IMR-90 (cell line): ENCODE results near the gene GPR158. TPM values are rescaled to one million over a fixed set of nuclear protein-coding genes. Genes with fewer than 3 reads are reported as not detected.

Experiments used
- ATAC-seq: fragments of 200-7000 bp; cut with Tn5 transposase; 2 replicates; pipeline ENCODE4 v1.9.1; 2020; ENCODE audit warnings: low read depth, mild to moderate bottlenecking, moderate library complexity
- BruUV-seq: library from RNA; stranded (reverse); fragments of 400-500 nt; replicated peaks from 2 replicates; lab custom pipeline; 2021; lab: Mats Ljungman, UMichigan
- CTCF ChIA-PET: fragments of 300-600 bp; formaldehyde crosslinking; extraction: SDS; loops from one replicate; lab custom pipeline; 2021; ENCODE audit warnings: antibody characterized with exemption; lab: Yijun Ruan, JAX
- POLR2A ChIA-PET: fragments of 300-600 bp; sonication (Branson Sonifier 250); formaldehyde crosslinking; loops from one replicate; lab custom pipeline; 2022; ENCODE audit warnings: antibody characterized with exemption; ENCODE audit not compliant: unreplicated experiment; lab: Charles Lee
- DNase-seq: peaks from one replicate; pipeline ENCODE4 v3.0.0; 2013
- H2AFZ ChIP-seq: replicated peaks from 2 replicates; pipeline ENCODE3; 2013; ENCODE audit warnings: low read length, mild to moderate bottlenecking; ENCODE audit not compliant: poor library complexity
- H2AK5ac ChIP-seq: 2 replicates; pipeline ENCODE4 v1.6.1; 2013; ENCODE audit warnings: low read depth, low read length, inconsistent platforms
- H2AK9ac ChIP-seq: replicated peaks from 2 replicates; pipeline ENCODE3; 2013; ENCODE audit warnings: mild to moderate bottlenecking, low read depth, low read length, moderate library complexity; ENCODE audit not compliant: poor library complexity
- H2BK120ac ChIP-seq: 2 replicates; pipeline ENCODE4 v1.6.1; 2013; ENCODE audit warnings: low read depth, low read length, inconsistent platforms
- H2BK15ac ChIP-seq: 3 replicates; pipeline ENCODE4 v1.6.1; 2013; ENCODE audit warnings: low read depth, low read length, inconsistent platforms
- H2BK20ac ChIP-seq: 2 replicates; pipeline ENCODE4 v1.6.1; 2013; ENCODE audit warnings: low read depth, mild to moderate bottlenecking, inconsistent platforms, low read length, moderate library complexity
- H2BK5ac ChIP-seq: 2 replicates; pipeline ENCODE4 v1.6.1; 2013; ENCODE audit warnings: mild to moderate bottlenecking, low read depth, low read length, inconsistent platforms; ENCODE audit not compliant: poor library complexity, severe bottlenecking
- H3K14ac ChIP-seq: replicated peaks from 2 replicates; pipeline ENCODE4 v1.6.1; 2013; ENCODE audit warnings: low read depth, low read length, inconsistent platforms
- H3K18ac ChIP-seq: 2 replicates; pipeline ENCODE4 v1.6.1; 2013; ENCODE audit warnings: low read depth, low read length, control low read depth
- H3K23ac ChIP-seq: 2 replicates; pipeline ENCODE4 v1.6.1; 2013; ENCODE audit warnings: low read depth, low read length, inconsistent platforms
- H3K27ac ChIP-seq: 2 replicates; pipeline ENCODE4 v1.5.1; 2013; ENCODE audit warnings: mild to moderate bottlenecking, control low read depth, low read length; ENCODE audit not compliant: insufficient read depth
- H3K27me3 ChIP-seq: 2 replicates; pipeline ENCODE4 v1.6.1; 2013; ENCODE audit warnings: low read length; ENCODE audit not compliant: control insufficient read depth, insufficient read depth
- H3K36me3 ChIP-seq: 2 replicates; pipeline ENCODE4 v1.6.1; 2013; ENCODE audit warnings: low read length, mixed read lengths; ENCODE audit not compliant: control insufficient read depth, insufficient read depth
- H3K4ac ChIP-seq: 2 replicates; pipeline ENCODE4 v1.6.1; 2013; ENCODE audit warnings: low read depth, low read length, inconsistent platforms
- H3K4me1 ChIP-seq: 2 replicates; pipeline ENCODE4 v1.6.1; 2013; ENCODE audit warnings: low read length, mixed read lengths; ENCODE audit not compliant: control insufficient read depth, insufficient read depth
- H3K4me2 ChIP-seq: 2 replicates; pipeline ENCODE4 v1.6.1; 2013; ENCODE audit warnings: low read depth, mild to moderate bottlenecking, control low read depth, low read length, moderate library complexity
- H3K4me3 ChIP-seq: 2 replicates; pipeline ENCODE4 v1.5.1; 2013; ENCODE audit warnings: low read depth, mild to moderate bottlenecking, control low read depth, low read length, moderate library complexity; ENCODE audit not compliant: insufficient read depth
- H3K56ac ChIP-seq: 2 replicates; pipeline ENCODE4 v1.6.1; 2013; ENCODE audit warnings: low read length, inconsistent platforms; ENCODE audit not compliant: insufficient read depth; ENCODE audit errors: extremely low read depth
- H3K79me1 ChIP-seq, 2 experiments: 2 replicates each; pipeline ENCODE4 v1.6.1; 2013; ENCODE audit warnings: low read length in 2 of 2, inconsistent platforms in 1 of 2, low read depth in 1 of 2
- H3K9ac ChIP-seq: 2 replicates; pipeline ENCODE4 v1.6.1; 2013; ENCODE audit warnings: low read depth, low read length, control low read depth
- H3K9me1 ChIP-seq: 2 replicates; pipeline ENCODE4 v1.6.1; 2013; ENCODE audit warnings: low read length, inconsistent platforms; ENCODE audit not compliant: insufficient read depth
- H3K9me3 ChIP-seq: 2 replicates; pipeline ENCODE4 v1.6.1; 2013; ENCODE audit warnings: low read length; ENCODE audit not compliant: control insufficient read depth, insufficient read depth
- H4K20me1 ChIP-seq: 2 replicates; pipeline ENCODE4 v1.6.1; 2013; ENCODE audit warnings: low read length, inconsistent platforms; ENCODE audit not compliant: insufficient read depth
- H4K5ac ChIP-seq: 2 replicates; pipeline ENCODE4 v1.6.1; 2013; ENCODE audit warnings: mild to moderate bottlenecking, low read depth, low read length, control low read depth
- H4K8ac ChIP-seq, 2 experiments: 2 replicates each; pipeline ENCODE4 v1.6.1; 2013; ENCODE audit warnings: low read depth in 2 of 2, low read length in 2 of 2, control low read depth in 1 of 2, inconsistent platforms in 1 of 2
- H4K91ac ChIP-seq: 2 replicates; pipeline ENCODE4 v1.6.1; 2013; ENCODE audit warnings: low read depth, low read length, inconsistent platforms; ENCODE audit not compliant: insufficient read depth
- BHLHE40 ChIP-seq: fragments of 150-350 bp; IDR thresholded peaks from 2 replicates; pipeline ENCODE4 v1.6.1; 2016; ENCODE audit warnings: mild to moderate bottlenecking, low read depth, low read length
- CEBPB ChIP-seq: IDR thresholded peaks from 2 replicates; pipeline ENCODE4 v1.6.1; 2012; ENCODE audit warnings: low read depth, low read length, improper control_type of control experiment
- CHD1 ChIP-seq: IDR thresholded peaks from 2 replicates; pipeline ENCODE4 v1.6.1; 2012; ENCODE audit warnings: low read depth, low read length, improper control_type of control experiment
- CTCF ChIP-seq: conservative IDR thresholded peaks from 2 replicates; pipeline ENCODE4 v1.5.1; 2012; ENCODE audit warnings: mild to moderate bottlenecking, low read depth, low read length, improper control_type of control experiment
- ELK1 ChIP-seq: fragments of 150-350 bp; IDR thresholded peaks from 2 replicates; pipeline ENCODE4 v1.6.1; 2016; ENCODE audit warnings: low read depth, mild to moderate bottlenecking, low read length, moderate library complexity, borderline replicate concordance
- FOS ChIP-seq: fragments of 150-350 bp; IDR thresholded peaks from 2 replicates; pipeline ENCODE4 v1.6.1; 2016; ENCODE audit warnings: low read depth, low read length
- MAFK ChIP-seq: IDR thresholded peaks from 2 replicates; pipeline ENCODE4 v1.6.1; 2012; ENCODE audit warnings: low read depth, low read length, improper control_type of control experiment
- MAZ ChIP-seq: IDR thresholded peaks from 2 replicates; pipeline ENCODE4 v1.6.1; 2012; ENCODE audit warnings: low read depth, mild to moderate bottlenecking, low read length, improper control_type of control experiment, moderate library complexity, borderline replicate concordance
- MXI1 ChIP-seq: IDR thresholded peaks from 2 replicates; pipeline ENCODE4 v1.6.1; 2012; ENCODE audit warnings: low read depth, mild to moderate bottlenecking, low read length, moderate library complexity, borderline replicate concordance
- NFE2L2 ChIP-seq: fragments of 150-350 bp; IDR thresholded peaks from 2 replicates; pipeline ENCODE4 v1.6.1; 2016; ENCODE audit warnings: low read depth, mild to moderate bottlenecking, low read length
- POLR2A ChIP-seq: IDR thresholded peaks from 2 replicates; pipeline ENCODE4 v1.6.1; 2012; ENCODE audit warnings: mild to moderate bottlenecking, low read depth, low read length
- RAD21 ChIP-seq: IDR thresholded peaks from 2 replicates; pipeline ENCODE4 v1.6.1; 2012; ENCODE audit warnings: low read length, improper control_type of control experiment
- RCOR1 ChIP-seq: IDR thresholded peaks from 2 replicates; pipeline ENCODE4 v1.6.1; 2012; ENCODE audit warnings: mild to moderate bottlenecking, low read length, improper control_type of control experiment; ENCODE audit not compliant: insufficient replicate concordance
- RFX5 ChIP-seq: IDR thresholded peaks from 2 replicates; pipeline ENCODE4 v1.8.0; 2012; ENCODE audit warnings: low read depth, mild to moderate bottlenecking, low read length, moderate library complexity
- SMC3 ChIP-seq: fragments of 150-350 bp; IDR thresholded peaks from 2 replicates; pipeline ENCODE4 v1.6.1; 2016; ENCODE audit warnings: low read depth, mild to moderate bottlenecking, antibody characterized with exemption, low read length, moderate library complexity
- USF2 ChIP-seq: fragments of 150-350 bp; IDR thresholded peaks from 2 replicates; pipeline ENCODE4 v1.6.1; 2017; ENCODE audit warnings: mild to moderate bottlenecking, antibody characterized with exemption, low read length, low read depth
- WGBS, 2 experiments: methylation state at CpG; one replicate each; pipeline versions ENCODE4 v1.1.5 to v1.1.7; 2013; ENCODE audit warnings: missing lambda C conversion rate in 2 of 2; ENCODE audit not compliant: insufficient read length in 1 of 2; ENCODE audit errors: extremely low coverage in 2 of 2; 5-methylcytosine and 5-hydroxymethylcytosine counted together
- dilution Hi-C: fragments of 300-500 bp; cut with HindIII; formaldehyde crosslinking; loops from one replicate; pipeline ENCODE4 v1.14.3; 2018; ENCODE audit warnings: low sequenced_read_pairs; ENCODE audit not compliant: unreplicated experiment
- in situ Hi-C: fragments of 300-500 bp; cut with MboI; formaldehyde crosslinking; loops from 3 replicates; pipeline ENCODE4 v1.14.3; 2019; ENCODE audit warnings: low sequenced_read_pairs, inconsistent platforms, mixed read lengths
- intact Hi-C: fragments of 100-400 bp; cut with micrococcal nuclease; formaldehyde crosslinking; loops from 2 replicates; pipeline ENCODE4 v1.10.0; 2022
- polyA plus RNA-seq, 3 experiments: library from polyadenylated mRNA; depleted of rRNA; stranded (reverse); fragments of >200 nt; gene quantifications; 2 replicates each; pipeline ENCODE4 v1.2.3, GENCODE V29; 2012; ENCODE audit warnings: low replicate concordance in 1 of 3
- total RNA-seq: library from RNA; depleted of rRNA; stranded (reverse); fragments of >200 nt; gene quantifications from 2 replicates; pipeline ENCODE4 v1.2.3, GENCODE V29; 2012

The GPR158 gene
- total and polyA plus RNA-seq, 2 of the 4 experiments (the other 2 are of a cell fraction): not detected

GRCh38 chr10:25502453-25502852, 327.7 kb downstream of the GPR158 start:
- in situ Hi-C loops: no loop called here
- Histone ChIP-seq H3K79me1 (no peaks in the 10 kb centered on the region), H3K36me3 (no peaks in the 10 kb centered on the region), H3K23ac (no peak overlapping the region), H4K8ac (no peak overlapping the region), H3K56ac (no peak overlapping the region), H2AFZ (no peak overlapping the region), H2BK120ac (no peak overlapping the region), H2AK9ac (no peak overlapping the region), H3K9ac (no peak overlapping the region), H3K9me3 (peaks cover 14% of the 10 kb centered on the region), H3K4me2 (no peak overlapping the region), H4K91ac (no peak overlapping the region), H3K4me3 (no peak overlapping the region), H3K4ac (no peak overlapping the region), H4K20me1 (no peaks in the 10 kb centered on the region), H3K9me1 (no peaks in the 10 kb centered on the region), H2BK20ac (no peak overlapping the region), H3K14ac (no peak overlapping the region), H2BK5ac (no peak overlapping the region), H3K18ac (no peak overlapping the region), H3K27ac (no peak overlapping the region), H2BK15ac (no peak overlapping the region), H3K4me1 (no peaks in the 10 kb centered on the region), H4K5ac (no peak overlapping the region), H2AK5ac (no peak overlapping the region), H3K27me3 (no peaks in the 10 kb centered on the region)
- WGBS, 2 experiments: no CpG with 5 or more reads among the region's 1 CpG
- BruUV-seq: no TSS peak
- no peak for DNase-seq
- POLR2A ChIA-PET: no interaction called here
- dilution Hi-C loops: no loop called here
- intact Hi-C loops: no loop called here
- no peak for ATAC-seq
- CTCF ChIA-PET: interaction anchor here (0.6 kb wide), 1 partner anchor 16 kb away, joined by 3 read pairs; no protein-coding TSS in a partner anchor
- TF ChIP-seq CEBPB: no peak
- TF ChIP-seq RAD21: no peak
- TF ChIP-seq RFX5: no peak
- no peak for TF ChIP-seq NFE2L2
- TF ChIP-seq BHLHE40: no peak
- no peak for TF ChIP-seq MAZ
- TF ChIP-seq ELK1: no peak
- TF ChIP-seq USF2: no peak
- no peak for TF ChIP-seq RCOR1
- no peak for TF ChIP-seq MAFK
- TF ChIP-seq POLR2A: no peak
- TF ChIP-seq FOS: no peak
- TF ChIP-seq CHD1: no peak
- no peak for TF ChIP-seq SMC3
- no peak for TF ChIP-seq MXI1
- no peak for TF ChIP-seq CTCF
